Naive thymus-derived CD4-positive, alpha-beta T cell (primary cell): ENCODE data around the gene EDNRB. TPM values are rescaled to one million over a fixed set of nuclear protein-coding genes. Genes with fewer than 3 reads are reported as not detected.
A peak's percentile ranks its signal among the peaks of the same experiment; 100 is the strongest.
"Not testable (repeated sequence)": the region's sequence is repeated elsewhere in the genome, so short reads cannot be mapped to it uniquely, and the experiment has no call there.

Experiments
- ATAC-seq: fragments of 150-1000 bp; cut with Tn5 transposase; 2 replicates; pipeline ENCODE4 v1.10.0; 2021; ENCODE audit warnings: mild to moderate bottlenecking, moderate library complexity
- CTCF ChIA-PET: fragments of 350-600 bp; sonication (Branson Sonifier 250); formaldehyde crosslinking; loops from one replicate; lab custom pipeline; 2021; ENCODE audit warnings: antibody characterized with exemption; lab: Charles Lee
- POLR2A ChIA-PET: fragments of 350-600 bp; sonication (Branson Sonifier 250); formaldehyde crosslinking; loops from one replicate; lab custom pipeline; 2021; ENCODE audit warnings: antibody characterized with exemption, inconsistent platforms; lab: Charles Lee
- DNase-seq, 9 donors: peaks; one replicate each; pipeline versions ENCODE4 v3.0.0 to v3.0.0-alpha.2; 2020 to 2022; ENCODE audit warnings: mixed read lengths in 1 of 9
- H3K27ac ChIP-seq: one replicate; pipeline ENCODE4 v1.7.0; 2013; ENCODE audit warnings: mild to moderate bottlenecking, low read depth, low read length, moderate library complexity
- H3K27me3 ChIP-seq, 2 donors: one replicate each; pipeline ENCODE4 v1.7.0; 2013; ENCODE audit warnings: low read length in 2 of 2, mild to moderate bottlenecking in 2 of 2, moderate library complexity in 2 of 2; ENCODE audit not compliant: control insufficient read depth in 2 of 2, insufficient read depth in 2 of 2
- H3K36me3 ChIP-seq, 3 experiments: 1 replicate in 2 of 3; 2 replicates in 1 of 3; pipeline ENCODE4 v1.7.0; 2013; ENCODE audit warnings: low read length in 3 of 3, mild to moderate bottlenecking in 3 of 3, moderate library complexity in 1 of 3; ENCODE audit not compliant: insufficient read depth in 3 of 3, control insufficient read depth in 2 of 3
- H3K4me1 ChIP-seq, 2 donors: one replicate each; pipeline ENCODE4 v1.7.0; 2013; ENCODE audit warnings: low read length in 2 of 2, mild to moderate bottlenecking in 2 of 2, moderate library complexity in 1 of 2; ENCODE audit not compliant: control insufficient read depth in 2 of 2, insufficient read depth in 2 of 2
- H3K4me3 ChIP-seq: 2 replicates; pipeline ENCODE4 v1.7.0; 2013; ENCODE audit warnings: mild to moderate bottlenecking, low read length
- H3K9me3 ChIP-seq, 3 experiments: 1 replicate in 2 of 3; 2 replicates in 1 of 3; pipeline ENCODE4 v1.7.0; 2013; ENCODE audit warnings: low read length in 3 of 3; ENCODE audit not compliant: control insufficient read depth in 2 of 3
- H3K27ac Mint-ChIP-seq, 9 donors: one replicate each; pipeline ENCODE4 v1.8.0; 2020 to 2022; ENCODE audit warnings: mixed read lengths in 9 of 9, mild to moderate bottlenecking in 8 of 9, moderate library complexity in 5 of 9, inconsistent platforms in 2 of 9
- H3K27me3 Mint-ChIP-seq, 5 donors: one replicate each; pipeline ENCODE4 v1.8.0; 2021 to 2022; ENCODE audit warnings: mixed read lengths in 5 of 5, mild to moderate bottlenecking in 1 of 5
- H3K36me3 Mint-ChIP-seq, 5 donors: one replicate each; pipeline ENCODE4 v1.8.0; 2020 to 2022; ENCODE audit warnings: mixed read lengths in 5 of 5, mild to moderate bottlenecking in 3 of 5, inconsistent platforms in 1 of 5
- H3K4me1 Mint-ChIP-seq, 7 donors: one replicate each; pipeline ENCODE4 v1.8.0; 2020 to 2022; ENCODE audit warnings: mixed read lengths in 7 of 7, mild to moderate bottlenecking in 3 of 7, inconsistent platforms in 1 of 7
- H3K4me3 Mint-ChIP-seq, 10 donors: one replicate each; pipeline ENCODE4 v1.8.0; 2020 to 2022; ENCODE audit warnings: mild to moderate bottlenecking in 10 of 10, mixed read lengths in 10 of 10, moderate library complexity in 6 of 10, inconsistent platforms in 2 of 10
- H3K9me3 Mint-ChIP-seq, 11 donors: one replicate each; pipeline ENCODE4 v1.8.0; 2020 to 2022; ENCODE audit warnings: mixed read lengths in 11 of 11, mild to moderate bottlenecking in 4 of 11, inconsistent platforms in 1 of 11, moderate library complexity in 1 of 11
- intact Hi-C, 2 donors: fragments of 100-400 bp; cut with micrococcal nuclease; formaldehyde crosslinking; loops; one replicate each; pipeline ENCODE4 v1.15.1; 2023
- polyA plus RNA-seq, 2 donors: library from polyadenylated mRNA; unstranded; fragments of 300-500 nt; fragmentation: Illumina TruSeq; gene quantifications; one replicate each; pipeline ENCODE4 v1.2.3, GENCODE V29; 2021
- total RNA-seq, 6 experiments: library from RNA in 5 of 6; stranded (reverse) in 5 of 6; gene quantifications; 1 replicate in 5 of 6; 2 replicates in 1 of 6; pipeline ENCODE4 v1.2.3 and lab custom pipeline; 2021 to 2026

The EDNRB gene
- total RNA-seq = under 1 TPM in 1 of 5 experiments, not detected in 4; 0.32 TPM
- polyA plus RNA-seq = not detected
- not detected for total RNA-seq (lab: John Stamatoyannopoulos, UW)

- H3K9me3 ChIP-seq = no peaks in the 10 kb centered on the region
- no peaks in the 10 kb centered on the region for H3K36me3 ChIP-seq
- CTCF ChIA-PET = no interaction called here
- POLR2A ChIA-PET = no interaction called here
- no peaks in the 10 kb centered on the region for H3K27me3 ChIP-seq
- Mint-ChIP-seq H3K27me3 (peaks cover 13 to 32% (median 18%) of the 10 kb centered on the region in 5 donors), H3K36me3 (no peaks in the 10 kb centered on the region), H3K27ac (no peak within 1 kb of the TSS), H3K4me1 (peaks cover 0 to 5% (median 0%) of the 10 kb centered on the region in 7 donors), H3K9me3 (peaks cover 0 to 3% (median 0%) of the 10 kb centered on the region in 11 donors), H3K4me3 (peak within 1 kb of the TSS in 1 of 10 donors; percentile 67)
- ATAC-seq (peak; percentile 58), DNase-seq (no peak)
- intact Hi-C loops = no loop called here
- no peak within 1 kb of the TSS for H3K27ac ChIP-seq
- H3K4me3 ChIP-seq = no peak within 1 kb of the TSS
- H3K4me1 ChIP-seq = peaks cover 0 to 3% of the 10 kb centered on the region in 2 donors
These were observed at the start of gene EDNRB for GRCh38 chr13:77918391-77919245. Gene EDNRB (minus strand): TSS chr13:77918831. CDS start chr13:77918573, 258 bp downstream.

- Mint-ChIP-seq H3K9me3 (peaks cover 0 to 5% (median under 1%) of the 10 kb centered on the region in 11 donors), H3K27me3 (peaks cover 0 to 8% (median 0%) of the 10 kb centered on the region in 5 donors), H3K36me3 (no peaks in the 10 kb centered on the region), H3K4me1 (no peaks in the 10 kb centered on the region), H3K27ac (no peak overlapping the region), H3K4me3 (no peak overlapping the region)
- ChIA-PET POLR2A (no interaction called here), CTCF (no interaction called here)
- ATAC-seq = no peak
- no peaks in the 10 kb centered on the region for H3K36me3 ChIP-seq
- H3K4me3 ChIP-seq = no peak overlapping the region
- H3K27me3 ChIP-seq = no peaks in the 10 kb centered on the region
- H3K9me3 ChIP-seq = no peaks in the 10 kb centered on the region
- no peak for DNase-seq
- no peak overlapping the region for H3K27ac ChIP-seq
- H3K4me1 ChIP-seq = no peaks in the 10 kb centered on the region
- intact Hi-C loops = no loop called here
These were observed 48.0 kb upstream of the EDNRB start for GRCh38 chr13:77966671-77967070.

GRCh38 chr13:77952737-77953136 lies 34.1 kb upstream of the EDNRB start:
- H3K36me3 ChIP-seq = no peaks in the 10 kb centered on the region
- ChIA-PET CTCF (no interaction called here), POLR2A (no interaction called here)
- Mint-ChIP-seq H3K4me1 (no peaks in the 10 kb centered on the region), H3K4me3 (no peak overlapping the region), H3K9me3 (peaks cover 0 to 6% (median 0%) of the 10 kb centered on the region in 11 donors), H3K27ac (no peak overlapping the region), H3K27me3 (peaks cover 0 to 13% (median 4%) of the 10 kb centered on the region in 5 donors), H3K36me3 (no peaks in the 10 kb centered on the region)
- H3K4me1 ChIP-seq = no peaks in the 10 kb centered on the region
- no peak overlapping the region for H3K4me3 ChIP-seq
- intact Hi-C loops = no loop called here
- ATAC-seq (no peak), DNase-seq (no peak)
- no peak overlapping the region for H3K27ac ChIP-seq
- no peaks in the 10 kb centered on the region for H3K27me3 ChIP-seq
- H3K9me3 ChIP-seq = no peaks in the 10 kb centered on the region

- Mint-ChIP-seq H3K4me3 (no peak overlapping the region), H3K27me3 (peaks cover 0 to 13% (median 4%) of the 10 kb centered on the region in 5 donors), H3K36me3 (no peaks in the 10 kb centered on the region), H3K27ac (no peak overlapping the region), H3K9me3 (peaks cover 0 to 6% (median 0%) of the 10 kb centered on the region in 11 donors), H3K4me1 (no peaks in the 10 kb centered on the region)
- Histone ChIP-seq H3K4me3 (no peak overlapping the region), H3K27me3 (no peaks in the 10 kb centered on the region), H3K27ac (no peak overlapping the region), H3K4me1 (no peaks in the 10 kb centered on the region), H3K36me3 (no peaks in the 10 kb centered on the region), H3K9me3 (no peaks in the 10 kb centered on the region)
- ATAC-seq (no peak), DNase-seq (no peak)
- CTCF ChIA-PET = no interaction called here
- intact Hi-C loops = no loop called here
- POLR2A ChIA-PET = no interaction called here
These were observed 33.6 kb upstream of the EDNRB start for GRCh38 chr13:77952276-77952675.

- DNase-seq (no peak), ATAC-seq (no peak)
- Histone ChIP-seq H3K27me3 (no peaks in the 10 kb centered on the region), H3K27ac (no peak overlapping the region), H3K4me1 (no peaks in the 10 kb centered on the region), H3K9me3 (no peaks in the 10 kb centered on the region), H3K36me3 (no peaks in the 10 kb centered on the region), H3K4me3 (no peak overlapping the region)
- Mint-ChIP-seq H3K27ac (no peak overlapping the region), H3K4me1 (no peaks in the 10 kb centered on the region), H3K9me3 (no peaks in the 10 kb centered on the region), H3K27me3 (peaks cover 0 to 14% (median 0%) of the 10 kb centered on the region in 5 donors), H3K36me3 (no peaks in the 10 kb centered on the region), H3K4me3 (no peak overlapping the region)
- ChIA-PET CTCF (no interaction called here), POLR2A (no interaction called here)
- intact Hi-C loops = no loop called here
These were observed 27.9 kb upstream of the EDNRB start for GRCh38 chr13:77946522-77946921.

GRCh38 chr13:77935063-77935462 lies 16.4 kb upstream of the EDNRB start:
- H3K36me3 Mint-ChIP-seq, H3K4me1 Mint-ChIP-seq, H3K27ac Mint-ChIP-seq, H3K4me3 Mint-ChIP-seq, H3K27me3 ChIP-seq, H3K4me3 ChIP-seq, DNase-seq, ATAC-seq, H3K9me3 ChIP-seq, H3K9me3 Mint-ChIP-seq, CTCF ChIA-PET, intact Hi-C loops, H3K27ac ChIP-seq, H3K36me3 ChIP-seq, POLR2A ChIA-PET, H3K4me1 ChIP-seq: not testable (repeated sequence)
- H3K27me3 Mint-ChIP-seq = peaks cover 0 to 23% (median 9%) of the 10 kb centered on the region in 5 donors
